K562 (cell line): Measurements from ENCODE around the gene TM7SF2. TPM values are rescaled to one million over a fixed set of nuclear protein-coding genes. Genes with fewer than 3 reads are reported as not detected.

Source experiments
- BRD9 ChIP-seq: fragments of 450-650 bp; IDR thresholded peaks from 2 replicates; pipeline ENCODE4 v1.6.1; 2018; ENCODE audit warnings: low read depth; ENCODE audit not compliant: partially characterized antibody
- CBX3 ChIP-seq, 2 experiments: IDR thresholded peaks; 1 replicate in 1 of 2; 2 replicates in 1 of 2; pipeline ENCODE4 v1.6.1; 2012; ENCODE audit warnings: inconsistent platforms in 2 of 2, low read length in 2 of 2, borderline replicate concordance in 1 of 2, control low read depth in 1 of 2
- EP300 ChIP-seq: IDR thresholded peaks from 2 replicates; pipeline ENCODE4 v1.6.1; 2012; ENCODE audit warnings: low read length, improper control_type of control experiment
- POU5F1 ChIP-seq: fragments of 150-350 bp; IDR thresholded peaks from 2 replicates; pipeline ENCODE4 v1.6.1; 2014; ENCODE audit warnings: borderline replicate concordance, low read length, low read depth, mild to moderate bottlenecking; ENCODE audit not compliant: partially characterized antibody
- U2AF1 ChIP-seq: fragments of 200-400 bp; formaldehyde crosslinking; optimal IDR thresholded peaks from 2 replicates; pipeline ENCODE3; 2017; ENCODE audit warnings: mild to moderate bottlenecking, low read depth, low read length, moderate library complexity
- ZNF282 ChIP-seq: sonication (generic); formaldehyde crosslinking; IDR thresholded peaks from 2 replicates; pipeline ENCODE4 v1.8.1; 2023; ENCODE audit warnings: missing genetic modification reagents
- polyA plus RNA-seq, 8 experiments: library from polyadenylated mRNA; depleted of rRNA in 4 of 8; stranded (reverse) in 5 of 8; unstranded in 3 of 8; fragments of >200 nt; fragmentation: Nextera tagmentation in 2 of 8; fragmentation: Illumina TruSeq in 1 of 8; extraction: Ambion mirVana in 2 of 8; extraction: Trizol in 1 of 8; gene quantifications; 2 replicates each; pipeline versions ENCODE4 v1.2.1 to v1.2.3, GENCODE V29; 2011 to 2014; ENCODE audit warnings: inconsistent platforms in 1 of 8, missing spikeins in 1 of 8
- total RNA-seq, 7 experiments: library from RNA; depleted of rRNA in 6 of 7; stranded (reverse); fragments of >200 nt in 6 of 7; fragmentation: Illumina TruSeq in 2 of 7; extraction: Trizol in 2 of 7; gene quantifications; 2 replicates each; pipeline versions ENCODE4 v1.2.1 to v1.2.3, GENCODE V29; 2011 to 2021; ENCODE audit warnings: low replicate concordance in 1 of 7
- TF ChIP-seq, protein P1 (sequence below): fragments of 200-600 bp; sonication (generic); IDR thresholded peaks from one replicate; pipeline ENCODE4 v1.6.1; 2012; ENCODE audit warnings: mild to moderate bottlenecking, low read depth, low read length, inconsistent platforms
- TF ChIP-seq, protein P2 (sequence below): fragments of 450-650 bp; formaldehyde crosslinking; IDR thresholded peaks from 2 replicates; pipeline ENCODE4 v1.4.0; 2020; ENCODE audit warnings: mild to moderate bottlenecking, mixed read lengths
- TF ChIP-seq, protein P3 (sequence below): fragments of 250-450 bp; sonication (Bioruptor Pico); IDR thresholded peaks from 2 replicates; pipeline ENCODE4 v1.5.0; 2020; ENCODE audit warnings: mild to moderate bottlenecking
- TF ChIP-seq, protein P4 (sequence below): fragments of 250-450 bp; sonication (Bioruptor Pico); IDR thresholded peaks from 2 replicates; pipeline ENCODE4 v1.5.0; 2022; ENCODE audit warnings: mild to moderate bottlenecking

TM7SF2 gene
- total and polyA plus RNA-seq, 9 of the 15 experiments (the other 6 are each of a cell fraction or from before 2014, with no cell fraction given): 1.2 to 22.0 (median 14.3) TPM

DNA sequence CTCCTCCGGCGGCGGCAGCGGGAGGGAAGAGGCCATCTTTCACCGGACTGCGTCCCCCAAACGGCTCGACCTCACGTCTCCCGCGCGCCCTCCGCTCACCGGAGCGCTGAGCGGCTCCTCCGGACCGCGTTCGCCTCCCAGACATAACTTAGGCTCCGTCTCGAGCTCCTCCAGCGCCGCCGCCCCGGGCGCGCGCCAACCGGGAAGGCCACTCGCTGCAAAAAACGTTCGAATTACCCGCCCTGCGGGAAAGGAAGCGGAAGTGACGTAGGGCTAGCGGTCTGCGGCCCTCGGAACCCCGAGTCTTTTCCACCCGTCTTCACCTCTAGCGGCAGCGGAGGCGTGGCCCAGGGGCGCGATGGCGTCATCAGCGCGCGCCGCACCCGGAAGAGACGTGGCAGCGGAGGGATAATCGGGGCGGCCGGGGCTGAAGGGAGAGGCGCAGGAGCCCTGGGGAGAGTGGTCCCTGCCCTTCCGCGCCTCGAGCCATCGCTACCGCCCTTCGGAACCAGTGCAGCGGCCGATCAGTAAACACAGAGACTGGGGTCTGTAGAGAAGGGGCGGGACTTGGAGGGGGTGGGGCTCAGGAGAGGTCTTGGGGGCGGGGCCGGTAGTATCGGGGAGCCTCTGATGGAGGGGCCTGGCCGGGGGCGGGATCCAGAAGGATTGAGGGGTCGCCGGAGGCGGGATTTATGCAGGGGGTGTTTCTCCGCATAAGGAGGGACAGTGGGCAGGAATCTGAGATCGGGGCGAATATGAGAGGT is 27.7 kb upstream of the TM7SF2 start, which contains the start of the genes CDCA5 and ZFPL1 (continued):
- TF ChIP-seq, protein P1, sequence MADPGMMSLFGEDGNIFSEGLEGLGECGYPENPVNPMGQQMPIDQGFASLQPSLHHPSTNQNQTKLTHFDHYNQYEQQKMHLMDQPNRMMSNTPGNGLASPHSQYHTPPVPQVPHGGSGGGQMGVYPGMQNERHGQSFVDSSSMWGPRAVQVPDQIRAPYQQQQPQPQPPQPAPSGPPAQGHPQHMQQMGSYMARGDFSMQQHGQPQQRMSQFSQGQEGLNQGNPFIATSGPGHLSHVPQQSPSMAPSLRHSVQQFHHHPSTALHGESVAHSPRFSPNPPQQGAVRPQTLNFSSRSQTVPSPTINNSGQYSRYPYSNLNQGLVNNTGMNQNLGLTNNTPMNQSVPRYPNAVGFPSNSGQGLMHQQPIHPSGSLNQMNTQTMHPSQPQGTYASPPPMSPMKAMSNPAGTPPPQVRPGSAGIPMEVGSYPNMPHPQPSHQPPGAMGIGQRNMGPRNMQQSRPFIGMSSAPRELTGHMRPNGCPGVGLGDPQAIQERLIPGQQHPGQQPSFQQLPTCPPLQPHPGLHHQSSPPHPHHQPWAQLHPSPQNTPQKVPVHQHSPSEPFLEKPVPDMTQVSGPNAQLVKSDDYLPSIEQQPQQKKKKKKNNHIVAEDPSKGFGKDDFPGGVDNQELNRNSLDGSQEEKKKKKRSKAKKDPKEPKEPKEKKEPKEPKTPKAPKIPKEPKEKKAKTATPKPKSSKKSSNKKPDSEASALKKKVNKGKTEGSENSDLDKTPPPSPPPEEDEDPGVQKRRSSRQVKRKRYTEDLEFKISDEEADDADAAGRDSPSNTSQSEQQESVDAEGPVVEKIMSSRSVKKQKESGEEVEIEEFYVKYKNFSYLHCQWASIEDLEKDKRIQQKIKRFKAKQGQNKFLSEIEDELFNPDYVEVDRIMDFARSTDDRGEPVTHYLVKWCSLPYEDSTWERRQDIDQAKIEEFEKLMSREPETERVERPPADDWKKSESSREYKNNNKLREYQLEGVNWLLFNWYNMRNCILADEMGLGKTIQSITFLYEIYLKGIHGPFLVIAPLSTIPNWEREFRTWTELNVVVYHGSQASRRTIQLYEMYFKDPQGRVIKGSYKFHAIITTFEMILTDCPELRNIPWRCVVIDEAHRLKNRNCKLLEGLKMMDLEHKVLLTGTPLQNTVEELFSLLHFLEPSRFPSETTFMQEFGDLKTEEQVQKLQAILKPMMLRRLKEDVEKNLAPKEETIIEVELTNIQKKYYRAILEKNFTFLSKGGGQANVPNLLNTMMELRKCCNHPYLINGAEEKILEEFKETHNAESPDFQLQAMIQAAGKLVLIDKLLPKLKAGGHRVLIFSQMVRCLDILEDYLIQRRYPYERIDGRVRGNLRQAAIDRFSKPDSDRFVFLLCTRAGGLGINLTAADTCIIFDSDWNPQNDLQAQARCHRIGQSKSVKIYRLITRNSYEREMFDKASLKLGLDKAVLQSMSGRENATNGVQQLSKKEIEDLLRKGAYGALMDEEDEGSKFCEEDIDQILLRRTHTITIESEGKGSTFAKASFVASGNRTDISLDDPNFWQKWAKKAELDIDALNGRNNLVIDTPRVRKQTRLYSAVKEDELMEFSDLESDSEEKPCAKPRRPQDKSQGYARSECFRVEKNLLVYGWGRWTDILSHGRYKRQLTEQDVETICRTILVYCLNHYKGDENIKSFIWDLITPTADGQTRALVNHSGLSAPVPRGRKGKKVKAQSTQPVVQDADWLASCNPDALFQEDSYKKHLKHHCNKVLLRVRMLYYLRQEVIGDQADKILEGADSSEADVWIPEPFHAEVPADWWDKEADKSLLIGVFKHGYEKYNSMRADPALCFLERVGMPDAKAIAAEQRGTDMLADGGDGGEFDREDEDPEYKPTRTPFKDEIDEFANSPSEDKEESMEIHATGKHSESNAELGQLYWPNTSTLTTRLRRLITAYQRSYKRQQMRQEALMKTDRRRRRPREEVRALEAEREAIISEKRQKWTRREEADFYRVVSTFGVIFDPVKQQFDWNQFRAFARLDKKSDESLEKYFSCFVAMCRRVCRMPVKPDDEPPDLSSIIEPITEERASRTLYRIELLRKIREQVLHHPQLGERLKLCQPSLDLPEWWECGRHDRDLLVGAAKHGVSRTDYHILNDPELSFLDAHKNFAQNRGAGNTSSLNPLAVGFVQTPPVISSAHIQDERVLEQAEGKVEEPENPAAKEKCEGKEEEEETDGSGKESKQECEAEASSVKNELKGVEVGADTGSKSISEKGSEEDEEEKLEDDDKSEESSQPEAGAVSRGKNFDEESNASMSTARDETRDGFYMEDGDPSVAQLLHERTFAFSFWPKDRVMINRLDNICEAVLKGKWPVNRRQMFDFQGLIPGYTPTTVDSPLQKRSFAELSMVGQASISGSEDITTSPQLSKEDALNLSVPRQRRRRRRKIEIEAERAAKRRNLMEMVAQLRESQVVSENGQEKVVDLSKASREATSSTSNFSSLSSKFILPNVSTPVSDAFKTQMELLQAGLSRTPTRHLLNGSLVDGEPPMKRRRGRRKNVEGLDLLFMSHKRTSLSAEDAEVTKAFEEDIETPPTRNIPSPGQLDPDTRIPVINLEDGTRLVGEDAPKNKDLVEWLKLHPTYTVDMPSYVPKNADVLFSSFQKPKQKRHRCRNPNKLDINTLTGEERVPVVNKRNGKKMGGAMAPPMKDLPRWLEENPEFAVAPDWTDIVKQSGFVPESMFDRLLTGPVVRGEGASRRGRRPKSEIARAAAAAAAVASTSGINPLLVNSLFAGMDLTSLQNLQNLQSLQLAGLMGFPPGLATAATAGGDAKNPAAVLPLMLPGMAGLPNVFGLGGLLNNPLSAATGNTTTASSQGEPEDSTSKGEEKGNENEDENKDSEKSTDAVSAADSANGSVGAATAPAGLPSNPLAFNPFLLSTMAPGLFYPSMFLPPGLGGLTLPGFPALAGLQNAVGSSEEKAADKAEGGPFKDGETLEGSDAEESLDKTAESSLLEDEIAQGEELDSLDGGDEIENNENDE: no peak
- peak; percentile 67 for TF ChIP-seq POU5F1
- TF ChIP-seq, protein P2, sequence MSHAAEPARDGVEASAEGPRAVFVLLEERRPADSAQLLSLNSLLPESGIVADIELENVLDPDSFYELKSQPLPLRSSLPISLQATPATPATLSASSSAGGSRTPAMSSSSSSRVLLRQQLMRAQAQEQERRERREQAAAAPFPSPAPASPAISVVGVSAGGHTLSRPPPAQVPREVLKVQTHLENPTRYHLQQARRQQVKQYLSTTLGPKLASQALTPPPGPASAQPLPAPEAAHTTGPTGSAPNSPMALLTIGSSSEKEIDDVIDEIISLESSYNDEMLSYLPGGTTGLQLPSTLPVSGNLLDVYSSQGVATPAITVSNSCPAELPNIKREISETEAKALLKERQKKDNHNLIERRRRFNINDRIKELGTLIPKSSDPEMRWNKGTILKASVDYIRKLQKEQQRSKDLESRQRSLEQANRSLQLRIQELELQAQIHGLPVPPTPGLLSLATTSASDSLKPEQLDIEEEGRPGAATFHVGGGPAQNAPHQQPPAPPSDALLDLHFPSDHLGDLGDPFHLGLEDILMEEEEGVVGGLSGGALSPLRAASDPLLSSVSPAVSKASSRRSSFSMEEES (CRISPR knock-in tag): no peak
- no peak for TF ChIP-seq ZNF282 (CRISPR knock-in tag)
- no peak; a peak in 1 of 3 replicates for TF ChIP-seq CBX3 (IDR thresholded peaks at IDR 0.05; ENCODE audit: borderline replicate concordance in 1 of 2, low read length in 2 of 2)
- TF ChIP-seq U2AF1: no peak
- TF ChIP-seq BRD9: no peak
- TF ChIP-seq, protein P3, sequence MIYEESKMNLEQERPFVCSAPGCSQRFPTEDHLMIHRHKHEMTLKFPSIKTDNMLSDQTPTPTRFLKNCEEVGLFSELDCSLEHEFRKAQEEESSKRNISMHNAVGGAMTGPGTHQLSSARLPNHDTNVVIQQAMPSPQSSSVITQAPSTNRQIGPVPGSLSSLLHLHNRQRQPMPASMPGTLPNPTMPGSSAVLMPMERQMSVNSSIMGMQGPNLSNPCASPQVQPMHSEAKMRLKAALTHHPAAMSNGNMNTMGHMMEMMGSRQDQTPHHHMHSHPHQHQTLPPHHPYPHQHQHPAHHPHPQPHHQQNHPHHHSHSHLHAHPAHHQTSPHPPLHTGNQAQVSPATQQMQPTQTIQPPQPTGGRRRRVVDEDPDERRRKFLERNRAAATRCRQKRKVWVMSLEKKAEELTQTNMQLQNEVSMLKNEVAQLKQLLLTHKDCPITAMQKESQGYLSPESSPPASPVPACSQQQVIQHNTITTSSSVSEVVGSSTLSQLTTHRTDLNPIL (CRISPR knock-in tag): no peak
- TF ChIP-seq, protein P4, sequence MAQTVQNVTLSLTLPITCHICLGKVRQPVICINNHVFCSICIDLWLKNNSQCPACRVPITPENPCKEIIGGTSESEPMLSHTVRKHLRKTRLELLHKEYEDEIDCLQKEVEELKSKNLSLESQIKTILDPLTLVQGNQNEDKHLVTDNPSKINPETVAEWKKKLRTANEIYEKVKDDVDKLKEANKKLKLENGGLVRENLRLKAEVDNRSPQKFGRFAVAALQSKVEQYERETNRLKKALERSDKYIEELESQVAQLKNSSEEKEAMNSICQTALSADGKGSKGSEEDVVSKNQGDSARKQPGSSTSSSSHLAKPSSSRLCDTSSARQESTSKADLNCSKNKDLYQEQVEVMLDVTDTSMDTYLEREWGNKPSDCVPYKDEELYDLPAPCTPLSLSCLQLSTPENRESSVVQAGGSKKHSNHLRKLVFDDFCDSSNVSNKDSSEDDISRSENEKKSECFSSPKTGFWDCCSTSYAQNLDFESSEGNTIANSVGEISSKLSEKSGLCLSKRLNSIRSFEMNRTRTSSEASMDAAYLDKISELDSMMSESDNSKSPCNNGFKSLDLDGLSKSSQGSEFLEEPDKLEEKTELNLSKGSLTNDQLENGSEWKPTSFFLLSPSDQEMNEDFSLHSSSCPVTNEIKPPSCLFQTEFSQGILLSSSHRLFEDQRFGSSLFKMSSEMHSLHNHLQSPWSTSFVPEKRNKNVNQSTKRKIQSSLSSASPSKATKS (CRISPR knock-in tag): no peak
- peak; percentile 55 for TF ChIP-seq EP300
